ENCODE data around the gene GGT5. TPM values are rescaled to one million over a fixed set of nuclear protein-coding genes. Genes with fewer than 3 reads are reported as not detected.

Gene GGT5
- total RNA-seq, 1 donor from 2014 or later: 2.9 TPM

- H3K4me1 Mint-ChIP-seq: peaks cover 24% of the 10 kb centered on the region
- TF ChIP-seq, protein P1, sequence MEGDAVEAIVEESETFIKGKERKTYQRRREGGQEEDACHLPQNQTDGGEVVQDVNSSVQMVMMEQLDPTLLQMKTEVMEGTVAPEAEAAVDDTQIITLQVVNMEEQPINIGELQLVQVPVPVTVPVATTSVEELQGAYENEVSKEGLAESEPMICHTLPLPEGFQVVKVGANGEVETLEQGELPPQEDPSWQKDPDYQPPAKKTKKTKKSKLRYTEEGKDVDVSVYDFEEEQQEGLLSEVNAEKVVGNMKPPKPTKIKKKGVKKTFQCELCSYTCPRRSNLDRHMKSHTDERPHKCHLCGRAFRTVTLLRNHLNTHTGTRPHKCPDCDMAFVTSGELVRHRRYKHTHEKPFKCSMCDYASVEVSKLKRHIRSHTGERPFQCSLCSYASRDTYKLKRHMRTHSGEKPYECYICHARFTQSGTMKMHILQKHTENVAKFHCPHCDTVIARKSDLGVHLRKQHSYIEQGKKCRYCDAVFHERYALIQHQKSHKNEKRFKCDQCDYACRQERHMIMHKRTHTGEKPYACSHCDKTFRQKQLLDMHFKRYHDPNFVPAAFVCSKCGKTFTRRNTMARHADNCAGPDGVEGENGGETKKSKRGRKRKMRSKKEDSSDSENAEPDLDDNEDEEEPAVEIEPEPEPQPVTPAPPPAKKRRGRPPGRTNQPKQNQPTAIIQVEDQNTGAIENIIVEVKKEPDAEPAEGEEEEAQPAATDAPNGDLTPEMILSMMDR (IDR thresholded peaks at IDR 0.05; ENCODE audit: unreplicated experiment): no peak
- H3K27me3 Mint-ChIP-seq (ENCODE audit: low read depth): no peaks in the 10 kb centered on the region
- H3K9me3 Mint-ChIP-seq: peaks cover 19% of the 10 kb centered on the region
- H3K4me3 Mint-ChIP-seq: no peak overlapping the region
- H3K27ac Mint-ChIP-seq: peak overlapping the region; percentile 67
- DNase-seq (ENCODE audit: low spot score in 2 of 2, unreplicated experiment in 2 of 2): no peak
- no peaks in the 10 kb centered on the region for H3K36me3 Mint-ChIP-seq
Observed at GRCh38 chr22:24201681-24202614, 42.9 kb downstream of the GGT5 start.

DNA sequence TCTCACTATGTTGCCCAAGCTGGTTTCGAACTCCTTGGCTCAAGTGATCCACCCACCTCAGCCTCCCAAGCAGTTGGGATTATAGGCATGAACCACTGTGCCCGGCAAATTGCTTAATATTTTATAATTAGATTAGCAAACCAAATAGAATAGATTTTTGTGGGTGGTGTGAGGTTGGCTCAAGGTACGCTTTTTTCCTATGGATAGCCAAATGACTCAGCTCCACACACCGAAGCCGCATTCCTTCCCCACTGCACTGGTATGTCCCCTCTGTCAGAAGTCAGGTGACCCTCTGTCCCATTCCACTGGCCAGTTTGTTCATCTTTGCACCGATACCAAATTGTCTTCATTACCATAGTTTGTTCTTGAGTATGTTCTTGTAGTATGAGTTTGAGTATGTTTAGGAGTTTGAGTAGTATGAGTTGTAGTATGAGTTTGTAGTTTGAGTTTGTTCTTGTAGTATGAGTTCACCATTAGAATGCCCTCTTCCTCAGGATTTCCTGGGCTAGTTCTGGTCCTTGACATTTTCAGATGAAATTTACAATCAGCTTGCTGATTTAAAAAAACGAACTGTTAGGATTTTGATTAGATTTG lies 44.2 kb downstream of the GGT5 start:
- no peaks in the 10 kb centered on the region for H3K36me3 Mint-ChIP-seq
- no peak overlapping the region for H3K4me3 Mint-ChIP-seq
- TF ChIP-seq, protein P1 (IDR thresholded peaks at IDR 0.05; ENCODE audit: unreplicated experiment): no peak
- peak overlapping the region; percentile 16 for H3K27ac Mint-ChIP-seq
- no peaks in the 10 kb centered on the region for H3K27me3 Mint-ChIP-seq (ENCODE audit: low read depth)
- H3K9me3 Mint-ChIP-seq: peaks cover 19% of the 10 kb centered on the region
- no peak for DNase-seq (ENCODE audit: low spot score in 2 of 2, unreplicated experiment in 2 of 2)
- H3K4me1 Mint-ChIP-seq: peaks cover 23% of the 10 kb centered on the region

DNA sequence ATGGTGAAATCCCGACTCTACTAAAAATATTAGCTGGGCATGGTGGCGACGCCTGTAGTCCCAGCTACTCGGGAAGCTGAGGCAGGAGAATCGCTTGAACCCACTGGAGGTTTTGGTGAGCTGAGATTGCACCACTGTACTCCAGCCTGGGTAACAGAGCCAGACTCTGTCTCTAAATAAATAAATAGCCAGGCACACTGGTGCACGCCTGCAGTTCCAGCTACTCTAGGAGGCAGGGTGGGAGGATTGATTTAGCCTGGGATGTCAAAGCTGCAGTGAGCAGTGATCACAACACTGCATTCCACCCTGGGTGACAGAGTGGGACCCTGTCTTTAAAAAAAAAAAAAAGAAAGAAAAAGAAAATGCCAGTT lies 46.2 kb downstream of the GGT5 start:
- Mint-ChIP-seq H3K9me3 (no peaks in the 10 kb centered on the region), H3K4me1 (peaks cover 23% of the 10 kb centered on the region), H3K36me3 (no peaks in the 10 kb centered on the region), H3K27ac (no peak overlapping the region), H3K27me3 (ENCODE audit: low read depth) (no peaks in the 10 kb centered on the region), H3K4me3 (no peak overlapping the region)
- no peak for DNase-seq (ENCODE audit: low spot score in 2 of 2, unreplicated experiment in 2 of 2)
- TF ChIP-seq, protein P1 (IDR thresholded peaks at IDR 0.05; ENCODE audit: unreplicated experiment): no peak

DNA sequence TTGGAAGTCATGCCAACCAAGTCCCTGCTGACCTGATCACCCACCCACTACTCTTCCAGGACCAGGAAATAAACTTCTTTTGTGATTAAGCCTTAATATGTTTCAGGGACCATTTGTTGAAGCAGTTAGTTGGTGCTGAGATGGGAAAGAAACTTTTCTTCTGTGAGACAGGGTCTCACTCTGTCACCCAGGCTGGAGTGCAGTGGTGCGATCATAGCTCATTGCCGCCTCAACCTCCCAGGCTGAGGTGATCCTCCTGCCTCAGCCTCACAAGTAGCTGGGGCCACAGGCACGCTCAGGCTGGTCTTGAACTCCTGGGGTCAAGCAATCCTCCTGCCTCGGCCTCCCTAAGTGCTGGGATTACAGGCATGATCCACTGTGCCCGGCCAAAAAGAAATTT lies 53.0 kb downstream of the GGT5 start:
- H3K4me3 Mint-ChIP-seq: no peak overlapping the region
- no peaks in the 10 kb centered on the region for H3K27me3 Mint-ChIP-seq (ENCODE audit: low read depth)
- no peaks in the 10 kb centered on the region for H3K9me3 Mint-ChIP-seq
- no peak for DNase-seq (ENCODE audit: low spot score in 2 of 2, unreplicated experiment in 2 of 2)
- H3K4me1 Mint-ChIP-seq: peaks cover 9% of the 10 kb centered on the region
- no peaks in the 10 kb centered on the region for H3K36me3 Mint-ChIP-seq
- no peak overlapping the region for H3K27ac Mint-ChIP-seq
- TF ChIP-seq, protein P1 (IDR thresholded peaks at IDR 0.05; ENCODE audit: unreplicated experiment): no peak

GRCh38 chr22:24191381-24191841 lies 53.5 kb downstream of the GGT5 start:
- Mint-ChIP-seq H3K4me1 (peaks cover 5% of the 10 kb centered on the region), H3K9me3 (no peaks in the 10 kb centered on the region), H3K36me3 (no peaks in the 10 kb centered on the region), H3K4me3 (no peak overlapping the region), H3K27ac (no peak overlapping the region), H3K27me3 (ENCODE audit: low read depth) (no peaks in the 10 kb centered on the region)
- TF ChIP-seq, protein P1 (IDR thresholded peaks at IDR 0.05; ENCODE audit: unreplicated experiment): no peak
- DNase-seq (ENCODE audit: low spot score in 2 of 2, unreplicated experiment in 2 of 2): no peak
